PFSK-1 (cell line): Measurements from ENCODE around the gene DCBLD2.

Source experiments
- REST ChIP-seq, 2 experiments: IDR thresholded peaks; 2 replicates each; pipeline versions ENCODE4 v1.6.1 to v1.8.0; 2011 to 2012; ENCODE audit warnings: low read depth in 2 of 2, low read length in 2 of 2, control low read depth in 1 of 2, inconsistent platforms in 1 of 2, mild to moderate bottlenecking in 1 of 2, moderate library complexity in 1 of 2; ENCODE audit not compliant: insufficient read depth in 1 of 2
- SIN3A ChIP-seq: IDR thresholded peaks from 2 replicates; pipeline ENCODE4 v1.6.1; 2012; ENCODE audit warnings: mild to moderate bottlenecking, low read length, moderate library complexity, borderline replicate concordance; ENCODE audit not compliant: insufficient read depth

- TF ChIP-seq SIN3A (no peak), REST (IDR thresholded peaks at IDR 0.05; ENCODE audit: insufficient read depth in 1 of 2, low read depth in 2 of 2, low read length in 2 of 2) (no peak)
Measured at GRCh38 chr3:98945101-98945524, 43.6 kb upstream of the DCBLD2 start.
